GM23248 (cell line): ENCODE measurements around the gene IL24.

Experiments
- EZH2 ChIP-seq: fragments of 200-600 bp; sonication (generic); IDR thresholded peaks from 2 replicates; pipeline ENCODE4 v1.6.1; 2018; ENCODE audit warnings: antibody characterized with exemption, mild to moderate bottlenecking; ENCODE audit not compliant: insufficient read depth, poor library complexity, severe bottlenecking
- EZH2phosphoT487 ChIP-seq: fragments of 200-600 bp; sonication (generic); IDR thresholded peaks from 2 replicates; pipeline ENCODE4 v1.6.1; 2018; ENCODE audit warnings: antibody characterized with exemption, moderate library complexity, mild to moderate bottlenecking, low read depth; ENCODE audit not compliant: insufficient read depth

DNA sequence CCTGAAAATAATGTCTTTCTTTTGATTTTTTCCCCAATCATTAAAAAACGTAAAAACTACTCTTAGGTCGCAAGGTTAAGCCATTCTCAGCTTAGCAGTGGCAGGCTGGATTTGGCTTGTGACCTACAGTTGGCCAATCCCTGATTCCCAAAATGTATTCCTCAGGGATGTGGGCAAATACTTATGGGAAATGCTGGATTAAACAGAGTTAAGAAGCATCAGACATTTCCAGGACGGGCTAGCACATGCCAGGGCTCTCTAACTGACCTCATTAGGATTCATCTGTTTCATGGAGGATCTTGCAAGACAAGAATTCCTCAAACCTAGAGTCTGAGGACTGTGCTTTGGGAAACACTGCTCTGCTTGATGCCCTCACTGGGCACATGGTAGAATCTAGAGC is 982 bp upstream of the IL24 start:
- TF ChIP-seq EZH2phosphoT487 = no peak
- no peak for TF ChIP-seq EZH2
